Suprapubic skin (tissue), 4 donors: ENCODE measurements around the gene SHOC2.

Experiments used
- CTCF ChIP-seq, 2 donors: fragments of 200-600 bp in 1 of 2; fragments of 450-650 bp in 1 of 2; sonication (generic) in 1 of 2; IDR thresholded peaks; one replicate each; pipeline ENCODE4 v1.5.1; 2016 to 2019; ENCODE audit warnings: antibody characterized with exemption in 2 of 2, mild to moderate bottlenecking in 1 of 2, moderate library complexity in 1 of 2
- EP300 ChIP-seq: sonication (generic); formaldehyde crosslinking; IDR thresholded peaks from one replicate; pipeline ENCODE4 v1.6.1; 2017; ENCODE audit warnings: antibody characterized with exemption
- POLR2AphosphoS5 ChIP-seq, 3 donors: sonication (generic); formaldehyde crosslinking; IDR thresholded peaks; one replicate each; pipeline ENCODE4 v1.6.1; 2017; ENCODE audit warnings: antibody characterized with exemption in 3 of 3

GRCh38 chr10:110927461-110927860 is 8.1 kb downstream of the SHOC2 start:
- no peak for TF ChIP-seq CTCF (IDR thresholded peaks at IDR 0.05)
- no peak for TF ChIP-seq POLR2AphosphoS5 (IDR thresholded peaks at IDR 0.05)
- no peak for TF ChIP-seq EP300
